ENCODE results near the gene PCDHA12.
"Not testable (repeated sequence)": the region's sequence is repeated elsewhere in the genome, so short reads cannot be mapped to it uniquely, and the experiment has no call there.

The PCDHA12 gene

DNA sequence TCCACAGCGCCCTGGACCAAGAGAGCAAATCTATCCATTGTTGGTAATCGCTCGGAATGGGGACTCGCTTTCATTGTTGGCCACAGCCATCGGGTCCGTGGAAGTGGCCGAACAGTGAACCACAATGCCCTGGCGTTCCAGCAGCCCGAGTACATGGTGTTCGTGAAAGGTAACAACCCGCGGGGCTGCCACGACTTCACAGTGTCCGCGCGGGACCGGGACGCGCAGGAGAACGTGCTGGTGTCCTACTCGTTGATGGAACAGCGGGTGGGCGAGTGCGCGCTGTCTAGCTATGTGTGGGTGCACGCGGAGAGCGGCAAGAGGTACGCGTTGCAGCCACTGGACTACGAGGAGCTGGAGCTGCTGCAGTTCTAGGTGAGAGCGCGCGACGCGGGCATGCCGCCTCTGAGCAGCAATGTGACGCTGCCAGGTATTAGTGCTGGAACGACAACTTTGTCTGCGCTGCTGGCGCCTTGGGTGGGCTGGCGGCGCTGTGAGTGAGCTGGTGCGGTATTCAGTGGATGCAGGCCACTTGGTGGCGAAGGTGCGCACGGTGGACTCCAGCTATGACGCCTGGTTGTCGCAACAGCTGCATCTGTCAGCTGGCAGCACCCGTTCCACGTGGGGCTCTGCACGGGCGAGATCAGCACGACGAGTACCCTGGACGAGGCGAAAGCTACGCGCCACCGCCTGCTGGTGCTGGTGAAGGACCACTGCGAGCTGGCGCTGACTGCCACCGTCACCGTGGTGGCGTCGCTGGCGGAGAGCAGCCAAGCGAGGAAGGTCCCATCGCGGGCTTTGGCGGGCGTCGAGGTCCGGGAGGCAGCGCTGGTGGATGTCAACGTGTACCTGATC is 12.4 kb upstream of the PCDHA12 start:
- no peak for DNase-seq (ENCODE audit: low spot score)

DNA sequence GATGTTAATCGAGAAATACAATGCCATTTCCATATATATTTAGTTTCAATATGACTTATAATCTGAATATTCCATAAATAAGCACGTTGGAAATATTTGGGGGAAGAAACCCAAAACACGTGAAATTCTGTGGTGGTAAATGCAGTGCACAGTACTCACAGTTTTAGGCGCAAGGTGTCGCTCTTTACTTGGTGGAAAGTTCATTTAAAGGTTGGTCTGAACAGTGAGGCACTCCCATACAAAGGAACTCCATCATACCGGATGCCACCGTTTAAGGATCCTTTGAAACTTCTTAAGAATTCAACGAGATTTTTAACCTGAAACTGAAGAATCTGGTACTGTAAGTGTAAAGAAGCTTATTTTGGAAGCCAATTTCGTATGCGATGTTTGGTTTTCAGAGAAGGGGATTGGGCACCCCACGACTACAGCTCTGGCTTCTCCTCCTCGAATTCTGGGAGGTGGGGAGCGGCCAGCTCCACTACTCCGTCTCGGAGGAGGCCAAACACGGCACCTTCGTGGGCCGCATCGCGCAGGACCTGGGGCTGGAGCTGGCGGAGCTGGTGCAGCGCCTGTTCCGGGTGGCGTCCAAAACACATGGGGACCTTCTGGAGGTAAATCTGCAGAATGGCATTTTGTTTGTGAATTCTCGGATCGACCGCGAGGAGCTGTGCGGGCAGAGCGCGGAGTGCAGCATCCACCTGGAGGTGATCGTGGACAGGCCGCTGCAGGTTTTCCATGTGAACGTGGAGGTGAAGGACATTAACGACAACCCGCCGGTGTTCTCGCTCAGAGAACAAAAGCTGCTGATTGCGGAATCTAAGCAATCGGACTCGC is 6.2 kb upstream of the PCDHA12 start, which contains the start of gene PCDHA11:
TSS of gene PCDHA11 (plus strand) at position 237 of the 834 bp plus-strand sequence. CDS start at position 384, 147 bp downstream.
- no peak for DNase-seq (ENCODE audit: low spot score)

DNA sequence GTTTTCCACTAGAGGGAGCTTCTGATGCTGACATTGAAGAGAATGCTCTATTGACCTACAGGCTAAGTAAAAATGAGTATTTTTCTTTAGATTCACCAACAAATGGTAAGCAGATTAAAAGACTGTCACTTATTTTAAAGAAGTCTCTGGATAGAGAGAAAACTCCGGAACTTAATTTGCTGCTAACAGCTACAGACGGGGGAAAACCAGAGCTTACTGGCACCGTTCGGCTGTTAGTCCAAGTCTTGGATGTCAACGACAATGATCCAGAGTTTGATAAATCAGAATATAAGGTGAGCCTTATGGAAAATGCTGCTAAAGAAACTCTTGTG is 5.6 kb upstream of the PCDHA12 start:
- no peak for DNase-seq (ENCODE audit: low spot score)

DNA sequence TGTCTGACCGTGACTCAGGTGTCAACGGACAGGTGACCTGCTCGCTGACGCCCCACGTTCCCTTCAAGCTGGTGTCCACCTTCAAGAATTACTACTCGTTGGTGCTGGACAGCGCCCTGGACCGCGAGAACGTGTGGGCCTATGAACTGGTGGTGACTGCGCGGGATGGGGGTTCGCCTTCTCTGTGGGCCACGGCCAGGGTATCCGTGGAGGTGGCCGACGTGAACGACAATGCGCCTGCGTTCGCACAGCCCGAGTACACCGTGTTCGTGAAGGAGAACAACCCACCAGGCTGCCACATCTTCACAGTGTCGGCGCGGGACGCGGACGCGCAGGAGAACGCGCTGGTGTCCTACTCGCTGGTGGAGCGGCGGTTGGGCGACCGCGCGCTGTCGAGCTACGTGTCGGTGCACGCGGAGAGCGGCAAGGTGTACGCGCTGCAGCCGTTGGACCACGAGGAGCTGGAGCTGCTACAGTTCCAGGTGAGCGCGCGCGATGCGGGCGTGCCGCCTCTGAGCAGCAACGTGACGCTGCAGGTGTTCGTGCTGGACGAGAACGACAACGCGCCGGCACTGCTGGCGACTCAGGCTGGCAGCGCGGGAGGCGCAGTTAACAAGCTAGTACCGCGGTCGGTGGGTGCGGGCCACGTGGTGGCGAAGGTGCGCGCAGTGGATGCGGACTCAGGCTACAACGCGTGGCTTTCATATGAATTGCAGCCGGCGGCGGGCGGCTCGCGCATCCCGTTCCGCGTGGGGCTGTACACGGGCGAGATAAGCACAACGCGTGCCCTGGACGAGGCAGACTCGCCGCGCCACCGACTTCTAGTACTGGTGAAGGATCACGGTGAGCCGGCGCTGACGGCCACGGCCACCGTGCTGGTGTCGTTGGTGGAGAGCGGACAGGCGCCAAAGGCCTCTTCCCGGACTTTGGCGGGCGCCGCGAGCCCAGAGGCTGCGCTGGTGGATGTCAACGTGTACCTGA is 4.6 kb upstream of the PCDHA12 start:
- no peak for DNase-seq (ENCODE audit: low spot score)

DNA sequence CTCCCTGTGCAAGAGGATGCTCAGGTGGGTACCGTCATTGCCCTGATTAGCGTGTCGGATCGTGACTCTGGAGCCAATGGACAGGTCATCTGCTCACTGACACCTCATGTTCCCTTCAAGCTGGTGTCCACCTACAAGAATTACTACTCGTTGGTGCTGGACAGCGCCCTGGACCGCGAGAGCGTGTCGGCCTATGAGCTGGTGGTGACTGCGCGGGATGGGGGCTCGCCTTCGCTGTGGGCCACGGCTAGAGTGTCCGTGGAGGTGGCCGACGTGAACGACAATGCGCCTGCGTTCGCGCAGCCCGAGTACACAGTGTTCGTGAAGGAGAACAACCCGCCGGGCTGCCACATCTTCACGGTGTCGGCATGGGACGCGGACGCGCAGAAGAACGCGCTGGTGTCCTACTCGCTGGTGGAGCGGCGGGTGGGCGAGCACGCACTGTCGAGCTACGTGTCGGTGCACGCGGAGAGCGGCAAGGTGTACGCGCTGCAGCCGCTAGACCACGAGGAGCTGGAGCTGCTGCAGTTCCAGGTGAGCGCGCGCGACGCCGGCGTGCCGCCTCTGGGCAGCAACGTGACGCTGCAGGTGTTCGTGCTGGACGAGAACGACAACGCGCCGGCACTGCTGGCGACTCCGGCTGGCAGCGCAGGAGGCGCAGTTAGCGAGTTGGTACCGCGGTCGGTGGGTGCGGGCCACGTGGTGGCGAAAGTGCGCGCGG is 1.6 kb downstream of the PCDHA12 start:
- DNase-seq (ENCODE audit: low spot score), result not testable (repeated sequence)

DNA sequence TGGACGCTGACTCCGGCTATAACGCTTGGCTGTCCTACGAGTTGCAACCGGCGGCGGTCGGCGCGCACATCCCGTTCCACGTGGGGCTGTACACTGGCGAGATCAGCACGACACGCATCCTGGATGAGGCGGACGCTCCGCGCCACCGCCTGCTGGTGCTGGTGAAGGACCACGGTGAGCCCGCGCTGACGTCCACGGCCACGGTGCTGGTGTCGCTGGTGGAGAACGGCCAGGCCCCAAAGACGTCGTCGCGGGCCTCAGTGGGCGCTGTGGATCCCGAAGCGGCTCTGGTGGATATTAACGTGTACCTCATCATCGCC is 2.1 kb downstream of the PCDHA12 start:
- no peak for DNase-seq (ENCODE audit: low spot score)

DNA sequence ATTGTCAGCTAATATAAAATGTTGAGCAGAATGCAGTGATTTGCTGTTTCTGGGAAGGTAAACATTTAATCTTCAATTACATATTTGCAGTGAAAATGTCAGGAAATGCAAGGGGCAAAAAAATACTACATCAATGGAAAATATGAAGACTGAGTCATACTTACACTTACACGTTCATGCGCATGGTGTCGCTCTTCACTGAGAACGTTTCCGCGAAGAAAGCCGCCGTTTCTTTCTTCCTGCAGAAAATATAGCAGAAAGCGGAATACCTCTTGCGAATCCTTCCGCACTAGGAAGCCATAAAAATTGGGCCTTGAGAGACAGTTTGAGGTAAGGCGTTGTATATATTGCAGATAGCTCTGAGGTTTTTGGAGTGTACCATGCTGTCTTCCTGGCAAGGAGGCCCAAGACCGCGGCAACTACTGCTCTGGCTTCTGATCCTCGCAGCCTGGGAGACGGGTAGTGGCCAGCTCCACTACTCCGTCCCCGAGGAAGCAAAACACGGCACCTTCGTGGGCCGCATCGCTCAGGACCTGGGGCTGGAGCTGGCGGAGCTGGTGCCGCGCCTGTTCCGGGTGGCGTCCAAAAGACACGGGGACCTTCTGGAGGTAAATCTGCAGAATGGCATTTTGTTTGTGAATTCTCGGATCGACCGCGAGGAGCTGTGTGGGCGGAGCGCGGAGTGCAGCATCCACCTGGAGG is 6.9 kb downstream of the PCDHA12 start, which contains the start of gene PCDHA13:
TSS of gene PCDHA13 (plus strand) at position 236 of the 702 bp plus-strand sequence. CDS start at position 381, 145 bp downstream.
- DNase-seq (ENCODE audit: low spot score), result no peak

DNA sequence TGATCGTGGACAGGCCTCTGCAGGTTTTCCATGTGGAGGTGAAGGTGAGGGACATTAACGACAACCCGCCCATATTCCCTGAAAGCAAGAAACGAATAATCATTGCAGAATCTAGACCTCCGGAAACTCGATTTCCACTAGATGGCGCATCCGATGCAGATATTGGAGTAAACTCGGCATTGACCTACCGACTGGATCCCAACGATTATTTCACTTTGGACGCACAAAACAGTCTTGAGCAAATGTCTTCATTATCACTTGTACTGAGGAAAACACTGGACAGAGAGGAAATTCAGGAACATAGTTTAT is 7.4 kb downstream of the PCDHA12 start:
- DNase-seq (ENCODE audit: low spot score), result no peak

DNA sequence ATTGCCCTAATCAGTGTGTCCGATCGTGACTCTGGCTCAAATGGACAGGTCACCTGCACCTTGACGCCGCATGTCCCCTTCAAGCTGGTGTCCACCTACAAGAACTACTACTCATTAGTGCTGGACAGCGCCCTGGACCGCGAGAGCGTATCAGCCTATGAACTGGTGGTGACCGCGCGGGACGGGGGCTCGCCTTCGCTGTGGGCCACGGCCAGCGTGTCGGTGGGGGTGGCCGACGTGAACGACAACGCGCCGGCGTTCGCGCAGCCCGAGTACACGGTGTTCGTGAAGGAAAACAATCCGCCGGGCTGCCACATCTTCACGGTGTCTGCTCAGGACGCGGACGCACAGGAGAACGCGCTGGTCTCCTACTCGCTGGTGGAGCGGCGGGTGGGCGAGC is 8.3 kb downstream of the PCDHA12 start:
- DNase-seq (ENCODE audit: low spot score), result no peak

DNA sequence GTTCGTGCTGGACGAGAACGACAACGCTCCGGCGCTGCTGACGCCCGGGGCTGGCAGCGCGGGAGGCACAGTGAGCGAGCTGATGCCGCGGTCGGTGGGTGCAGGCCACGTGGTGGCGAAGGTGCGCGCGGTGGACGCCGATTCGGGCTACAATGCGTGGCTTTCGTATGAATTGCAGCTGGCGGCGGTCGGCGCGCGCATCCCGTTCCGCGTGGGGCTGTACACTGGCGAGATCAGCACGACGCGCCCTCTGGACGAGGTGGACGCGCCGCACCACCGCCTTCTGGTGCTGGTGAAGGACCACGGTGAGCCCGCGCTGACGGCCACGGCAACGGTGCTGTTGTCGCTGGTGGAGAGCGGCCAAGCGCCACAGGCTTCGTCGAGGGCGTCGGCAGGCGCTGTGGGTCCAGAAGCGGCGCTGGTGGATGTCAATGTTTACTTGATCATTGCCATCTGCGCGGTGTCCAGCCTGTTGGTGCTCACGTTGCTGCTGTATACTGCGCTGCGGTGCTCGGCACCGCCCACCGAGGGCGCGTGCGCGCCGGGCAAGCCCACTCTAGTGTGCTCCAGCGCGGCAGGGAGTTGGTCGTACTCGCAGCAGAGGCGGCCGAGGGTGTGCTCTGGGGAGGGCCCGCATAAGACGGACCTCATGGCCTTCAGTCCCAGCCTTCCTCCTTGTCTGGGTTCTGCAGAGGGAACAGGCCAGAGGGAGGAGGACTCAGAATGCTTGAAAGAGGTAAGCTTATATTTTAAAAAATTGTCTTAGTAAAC is 9.0 kb downstream of the PCDHA12 start:
- DNase-seq (ENCODE audit: low spot score), result no peak

DNA sequence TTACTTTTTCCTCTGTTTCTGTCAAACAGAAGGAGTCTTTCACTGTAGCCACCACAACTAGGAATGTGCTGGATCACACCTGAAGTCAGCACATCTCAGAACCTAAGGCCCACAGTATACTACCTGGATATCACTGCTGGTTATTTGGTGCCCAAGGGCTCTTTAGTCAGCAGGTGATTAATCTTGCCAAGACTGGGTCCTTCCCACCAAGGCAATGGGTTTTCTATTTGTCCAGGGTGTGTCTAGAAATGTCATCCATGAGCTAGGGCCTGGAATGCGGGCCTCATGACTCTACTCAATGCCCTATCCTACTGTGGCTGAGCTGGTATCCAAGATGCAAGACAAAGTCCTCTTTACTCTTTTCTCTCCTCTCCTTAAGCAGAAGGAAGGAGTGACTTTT is 41.2 kb downstream of the PCDHA12 start:
- DNase-seq (ENCODE audit: low spot score), result no peak

DNA sequence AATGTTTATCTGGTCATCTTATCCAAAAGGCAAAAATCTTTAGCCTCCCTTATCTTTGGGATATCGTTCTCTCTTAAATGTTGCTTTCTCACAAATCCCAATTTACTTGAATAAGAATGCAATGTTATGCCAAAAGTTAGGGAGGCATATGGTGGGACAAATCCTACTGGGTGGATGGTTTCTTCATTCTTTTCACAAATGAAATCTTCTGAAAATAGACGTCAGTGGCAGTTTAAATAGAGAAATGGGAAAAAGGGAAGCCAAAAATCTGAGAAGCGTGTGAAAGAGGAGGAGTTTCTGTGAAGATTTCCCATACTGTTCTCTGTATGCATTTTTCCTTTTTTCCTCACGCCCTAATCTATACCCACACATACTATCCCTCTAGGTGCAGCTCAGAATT is 48.5 kb downstream of the PCDHA12 start:
- DNase-seq (ENCODE audit: low spot score), result no peak

DNA sequence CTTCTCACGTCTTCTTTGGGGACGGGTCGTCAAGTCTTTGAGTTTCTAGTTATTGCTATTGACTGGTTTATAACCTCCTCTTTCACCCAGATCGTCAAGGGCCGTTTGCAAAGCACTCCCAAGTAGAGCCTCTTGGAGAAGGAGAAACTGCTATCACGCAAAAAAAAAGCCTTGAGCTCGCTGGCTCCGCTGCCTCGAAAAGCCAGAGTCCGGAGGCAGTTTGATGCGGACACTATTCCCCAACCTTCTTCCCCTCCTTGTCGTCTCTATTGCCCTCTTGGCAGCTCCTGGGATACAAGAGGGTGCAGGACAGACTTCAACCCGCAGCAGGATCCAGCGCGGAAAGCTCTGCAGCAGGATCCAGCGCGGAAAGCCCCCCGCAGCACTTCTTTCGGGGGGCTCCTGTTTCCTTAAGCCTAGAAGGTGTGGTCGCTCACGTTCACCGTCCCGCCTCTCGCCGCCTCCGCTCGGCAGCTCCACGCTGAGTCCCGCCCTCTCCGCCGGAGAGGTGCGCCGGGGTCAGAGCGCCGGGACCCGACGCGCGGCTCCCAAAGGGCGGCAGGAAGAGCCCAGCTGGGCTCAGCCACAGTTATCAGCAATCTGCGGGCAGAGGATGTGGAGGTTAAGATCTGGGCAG is 50.8 kb downstream of the PCDHA12 start, which contains the start of gene PCDHAC1:
TSS of gene PCDHAC1 (plus strand) at position 494 of the 637 bp plus-strand sequence. CDS start 594 bp downstream, outside the sequence.
- no peak for DNase-seq (ENCODE audit: low spot score)

DNA sequence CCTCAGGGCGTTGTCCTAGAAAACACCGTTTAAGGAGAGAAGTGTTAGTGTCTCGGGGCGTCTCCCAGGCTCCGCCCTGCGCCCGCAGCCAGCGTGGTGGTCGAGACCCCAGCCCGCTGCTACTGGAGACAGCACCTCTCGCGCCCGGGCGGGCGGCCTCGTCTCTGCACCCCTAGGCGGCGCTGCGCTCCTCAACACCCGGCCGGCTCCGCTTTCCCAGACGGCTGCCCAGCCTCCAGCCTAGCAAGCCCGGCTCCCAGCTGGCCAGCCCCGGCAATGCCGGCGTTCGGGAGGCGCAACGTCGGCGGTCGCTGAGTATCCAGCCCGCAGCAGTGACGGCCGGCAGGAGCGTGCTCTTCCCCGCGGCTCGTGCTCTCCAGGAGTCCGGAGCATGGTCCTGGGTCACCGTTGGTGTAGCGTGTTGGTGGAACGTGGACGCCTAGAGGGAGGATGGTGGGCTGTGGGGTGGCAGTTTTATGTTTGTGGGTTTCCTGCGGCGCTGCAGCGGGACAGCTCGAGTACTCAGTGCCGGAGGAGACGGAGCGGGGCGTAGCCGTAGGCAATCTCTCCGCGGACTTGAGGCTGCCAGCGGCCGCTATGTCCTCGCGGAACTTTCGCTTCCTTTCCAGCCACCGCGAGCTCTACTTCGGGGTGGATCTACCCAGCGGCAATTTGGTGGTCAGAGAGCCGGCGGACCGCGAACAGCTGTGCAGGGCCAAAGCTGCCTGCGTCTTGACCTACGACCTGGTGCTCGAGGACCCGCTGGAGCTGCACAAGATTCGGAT is 51.5 kb downstream of the PCDHA12 start:
- DNase-seq (ENCODE audit: low spot score), result peak; percentile 84

DNA sequence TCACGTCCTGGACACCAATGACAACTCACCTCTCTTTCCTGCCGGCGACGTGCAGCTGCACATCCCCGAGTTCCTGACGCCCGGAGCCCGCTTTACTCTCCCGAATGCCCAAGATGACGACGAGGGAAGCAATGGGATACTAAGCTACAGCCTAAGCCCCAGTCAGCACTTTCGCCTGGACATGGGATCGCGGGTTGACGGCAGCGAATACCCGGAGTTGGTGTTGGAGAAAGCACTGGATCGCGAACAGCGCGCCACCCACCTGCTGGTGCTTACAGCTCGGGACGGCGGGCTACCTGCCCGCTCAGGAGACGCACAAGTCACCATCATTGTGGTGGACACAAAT is 52.1 kb downstream of the PCDHA12 start:
- no peak for DNase-seq (ENCODE audit: low spot score)
